ENCODE data around the gene ADAMTSL4. TPM values are rescaled to one million over a fixed set of nuclear protein-coding genes. Genes with fewer than 3 reads are reported as not detected.

ADAMTSL4 gene
- total and polyA plus RNA-seq, 12 donors: 1.7 to 34.4 (median 9.2) TPM

GRCh38 chr1:150576367-150576711, 27.1 kb downstream of the ADAMTSL4 start:
- intact Hi-C loops (cut with DNase I): loop anchor here (5.0 kb wide), 2 partner anchors 41 to 46 kb away; no protein-coding TSS in a partner anchor
- WGBS, 4 donors: 1 to 5% (median 4%) methylated on average over 4 of the region's 4 CpGs

DNA sequence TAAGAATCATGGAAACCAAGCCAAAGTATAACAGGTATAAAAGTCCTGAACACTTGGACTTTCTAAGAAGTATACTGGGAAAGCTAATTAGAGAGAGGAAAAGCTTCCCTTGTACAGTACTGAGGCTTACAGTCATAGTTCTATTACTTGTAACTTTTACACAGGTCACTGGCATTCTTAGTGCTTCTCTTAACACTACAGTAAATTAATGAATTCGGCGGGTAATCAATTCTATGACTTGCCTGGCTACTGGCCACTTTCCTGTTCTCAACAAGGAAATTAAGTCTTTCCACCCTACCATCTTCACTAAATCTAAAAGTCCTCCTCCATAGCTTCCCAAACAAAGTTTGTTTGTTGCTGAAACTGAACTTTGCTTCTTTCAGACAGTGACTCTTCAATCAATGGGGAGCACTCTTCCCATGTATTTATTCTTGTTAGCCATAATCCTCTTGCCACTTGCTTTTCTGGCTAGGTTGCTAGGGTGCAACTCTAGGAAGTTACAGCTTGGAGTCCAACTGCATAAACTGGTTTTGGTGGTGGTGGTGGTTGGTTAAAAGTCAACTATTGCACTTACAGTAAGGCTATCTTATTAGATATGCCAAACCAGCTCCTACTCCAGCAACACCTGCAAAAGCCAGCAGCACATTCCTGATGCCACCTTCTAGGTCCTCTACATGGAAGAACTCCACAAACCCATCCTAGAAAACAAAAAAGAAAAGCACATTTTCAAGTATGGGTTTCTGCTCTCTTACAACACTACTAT, 27.8 kb downstream of the ADAMTSL4 start:
- H3K4me1 ChIP-seq (replicated peaks in 1 of 2): peaks cover 48 to 51% of the 10 kb centered on the region in 2 donors
- peak in 1 of 7 donors; percentile 11 for DNase-seq
- H3K27me3 ChIP-seq: no peaks in the 10 kb centered on the region
- 6 to 12% (median 10%) methylated on average over 2 of the region's 2 CpGs for WGBS, 4 donors
- H3K36me3 ChIP-seq (replicated peaks in 1 of 2): peaks cover 0 to 57% of the 10 kb centered on the region in 2 donors
- TF ChIP-seq POLR2A (IDR thresholded peaks at IDR 0.05) (peak in 1 of 2 donors; percentile 9), CTCF (IDR thresholded peaks at IDR 0.05) (no peak)
- no peaks in the 10 kb centered on the region for H3K9me3 ChIP-seq (replicated peaks in 1 of 3)
- intact Hi-C loops (cut with DNase I): loop anchor here (5.0 kb wide), 2 partner anchors 40 to 45 kb away; no protein-coding TSS in a partner anchor
- peak overlapping the region; percentile 20 to 100 (median 100) for H3K27ac ChIP-seq
- H3K4me3 ChIP-seq: peak overlapping the region in 3 of 4 donors; percentile 67 to 99 (median 96)

More at GRCh38 chr1:150576367-150576711, 27.1 kb downstream of the ADAMTSL4 start:
- Histone ChIP-seq H3K36me3 (replicated peaks in 1 of 2) (peaks cover 0 to 63% of the 10 kb centered on the region in 2 donors), H3K27ac (peak overlapping the region in 2 of 5 donors; percentile 100), H3K27me3 (no peaks in the 10 kb centered on the region), H3K9me3 (replicated peaks in 1 of 3) (no peaks in the 10 kb centered on the region), H3K4me3 (peak overlapping the region in 3 of 4 donors; percentile 25 to 99 (median 96)), H3K4me1 (replicated peaks in 1 of 2) (peaks cover 54 to 57% of the 10 kb centered on the region in 2 donors)
- no peak for DNase-seq
- no peak for TF ChIP-seq CTCF (IDR thresholded peaks at IDR 0.05)
- TF ChIP-seq POLR2A (IDR thresholded peaks at IDR 0.05): peak in 1 of 2 donors; percentile 6

GRCh38 chr1:150577557-150578271, 28.5 kb downstream of the ADAMTSL4 start:
- WGBS, 4 donors: 1% methylated on average over 11 of the region's 11 CpGs
- Histone ChIP-seq H3K9me3 (replicated peaks in 1 of 3) (no peaks in the 10 kb centered on the region), H3K27ac (peak overlapping the region; percentile 93 to 100 (median 100)), H3K36me3 (replicated peaks in 1 of 2) (peaks cover 0 to 49% of the 10 kb centered on the region in 2 donors), H3K4me1 (replicated peaks in 1 of 2) (peaks cover 43 to 46% of the 10 kb centered on the region in 2 donors), H3K27me3 (no peaks in the 10 kb centered on the region), H3K4me3 (peak overlapping the region; percentile 67 to 99 (median 92))
- TF ChIP-seq CTCF (IDR thresholded peaks at IDR 0.05): no peak
- peak in 1 of 2 donors; percentile 7 for TF ChIP-seq POLR2A (IDR thresholded peaks at IDR 0.05)
- intact Hi-C loops (cut with DNase I): loop anchor here (5.0 kb wide), 2 partner anchors 40 to 45 kb away; no protein-coding TSS in a partner anchor
- DNase-seq: peak in 1 of 7 donors; percentile 5
